Parathyroid adenoma (tissue), 2 donors: ENCODE results near the gene PMAIP1.

ENCODE experiments used
- H2AFZ ChIP-seq: fragments of 300-600 bp; sonication (generic); one replicate; pipeline ENCODE4 v1.7.0; 2017; ENCODE audit warnings: antibody characterized with exemption, mild to moderate bottlenecking
- H3K27ac ChIP-seq: fragments of 300-600 bp; sonication (generic); one replicate; pipeline ENCODE4 v1.7.0; 2017
- H3K27me3 ChIP-seq: fragments of 300-600 bp; sonication (generic); one replicate; pipeline ENCODE4 v1.7.0; 2017; ENCODE audit warnings: low read length; ENCODE audit not compliant: control insufficient read depth, insufficient read depth
- H3K36me3 ChIP-seq: fragments of 300-600 bp; sonication (generic); one replicate; pipeline ENCODE4 v1.7.0; 2017; ENCODE audit warnings: low read length; ENCODE audit not compliant: control insufficient read depth, insufficient read depth
- H3K4me1 ChIP-seq: fragments of 300-600 bp; sonication (generic); one replicate; pipeline ENCODE4 v1.7.0; 2017; ENCODE audit warnings: control low read depth
- H3K4me2 ChIP-seq: fragments of 300-600 bp; sonication (generic); one replicate; pipeline ENCODE4 v1.7.0; 2017; ENCODE audit warnings: low read length
- H3K4me3 ChIP-seq: fragments of 300-600 bp; sonication (generic); one replicate; pipeline ENCODE4 v1.7.0; 2017; ENCODE audit warnings: low read depth, low read length
- H3K79me2 ChIP-seq: fragments of 300-600 bp; sonication (generic); one replicate; pipeline ENCODE4 v1.7.0; 2017; ENCODE audit warnings: control low read depth
- H3K9ac ChIP-seq: fragments of 300-600 bp; sonication (generic); one replicate; pipeline ENCODE4 v1.7.0; 2017; ENCODE audit warnings: mild to moderate bottlenecking
- H3K9me3 ChIP-seq: fragments of 300-600 bp; sonication (generic); one replicate; pipeline ENCODE4 v1.7.0; 2017; ENCODE audit warnings: low read length; ENCODE audit not compliant: control insufficient read depth
- CTCF ChIP-seq: fragments of 300-600 bp; sonication (generic); IDR thresholded peaks from one replicate; pipeline ENCODE4 v1.7.0; 2017; ENCODE audit warnings: antibody characterized with exemption, mild to moderate bottlenecking
- donor health status: primary hyperparathyroidism.

Gene PMAIP1

GRCh38 chr18:59917422-59917821, 17.6 kb downstream of the PMAIP1 start:
- Histone ChIP-seq H3K27ac (no peak overlapping the region), H3K27me3 (no peaks in the 10 kb centered on the region), H3K36me3 (no peaks in the 10 kb centered on the region), H3K4me3 (no peak overlapping the region), H3K9ac (no peak overlapping the region), H2AFZ (no peak overlapping the region), H3K79me2 (no peaks in the 10 kb centered on the region), H3K9me3 (no peaks in the 10 kb centered on the region), H3K4me2 (no peak overlapping the region), H3K4me1 (no peaks in the 10 kb centered on the region)
- TF ChIP-seq CTCF = no peak

- no peak overlapping the region for H3K27ac ChIP-seq
- no peak for TF ChIP-seq CTCF
- H2AFZ ChIP-seq = peak overlapping the region; percentile 14
- no peak overlapping the region for H3K4me3 ChIP-seq
- H3K27me3 ChIP-seq = no peaks in the 10 kb centered on the region
- no peaks in the 10 kb centered on the region for H3K9me3 ChIP-seq
- H3K4me2 ChIP-seq = peak overlapping the region; percentile 45
- H3K36me3 ChIP-seq = no peaks in the 10 kb centered on the region
- no peaks in the 10 kb centered on the region for H3K79me2 ChIP-seq
- no peak overlapping the region for H3K9ac ChIP-seq
- H3K4me1 ChIP-seq = no peaks in the 10 kb centered on the region
These were observed 18.5 kb downstream of the PMAIP1 start for GRCh38 chr18:59918320-59918755.

- H3K9me3 ChIP-seq = no peaks in the 10 kb centered on the region
- H3K36me3 ChIP-seq = no peaks in the 10 kb centered on the region
These were observed 19.2 kb downstream of the PMAIP1 start for GRCh38 chr18:59918997-59919396.

GRCh38 chr18:59921384-59921891, 21.6 kb downstream of the PMAIP1 start:
- Histone ChIP-seq H3K79me2 (no peaks in the 10 kb centered on the region), H3K9ac (no peak overlapping the region), H3K4me1 (no peaks in the 10 kb centered on the region), H3K4me3 (no peak overlapping the region), H2AFZ (no peak overlapping the region), H3K9me3 (no peaks in the 10 kb centered on the region), H3K36me3 (no peaks in the 10 kb centered on the region), H3K27ac (no peak overlapping the region), H3K4me2 (no peak overlapping the region), H3K27me3 (no peaks in the 10 kb centered on the region)
- TF ChIP-seq CTCF = no peak

More at GRCh38 chr18:59918997-59919396, 19.2 kb downstream of the PMAIP1 start:
- Histone ChIP-seq H3K4me1 (no peaks in the 10 kb centered on the region), H3K27me3 (no peaks in the 10 kb centered on the region), H3K9ac (no peak overlapping the region), H3K4me3 (no peak overlapping the region), H3K79me2 (no peaks in the 10 kb centered on the region), H3K4me2 (no peak overlapping the region), H2AFZ (peak overlapping the region; percentile 14), H3K27ac (no peak overlapping the region)
- TF ChIP-seq CTCF = no peak

- H3K27me3 ChIP-seq = no peaks in the 10 kb centered on the region
- no peaks in the 10 kb centered on the region for H3K36me3 ChIP-seq
- peak overlapping the region; percentile 33 for H2AFZ ChIP-seq
- no peak overlapping the region for H3K4me3 ChIP-seq
- H3K79me2 ChIP-seq = no peaks in the 10 kb centered on the region
- no peak overlapping the region for H3K4me2 ChIP-seq
- no peak overlapping the region for H3K9ac ChIP-seq
- H3K27ac ChIP-seq = no peak overlapping the region
- H3K4me1 ChIP-seq = no peaks in the 10 kb centered on the region
- TF ChIP-seq CTCF = no peak
- no peaks in the 10 kb centered on the region for H3K9me3 ChIP-seq
These were observed 23.9 kb downstream of the PMAIP1 start for GRCh38 chr18:59923539-59924196.
